HG03460 (cell line): ENCODE results near the gene AHR.
"Not testable (repeated sequence)": the region's sequence is repeated elsewhere in the genome, so short reads cannot be mapped to it uniquely, and the experiment has no call there.

Experiments
- ATAC-seq: cut with Tn5 transposase; IDR thresholded peaks from one replicate; pipeline ENCODE4 v1.9.1; 2021; ENCODE audit not compliant: unreplicated experiment

Gene AHR

GRCh38 chr7:17336168-17336567 is 37.7 kb downstream of the AHR start:
- ATAC-seq: no peak

GRCh38 chr7:17339139-17339538 is 40.7 kb downstream of the AHR start:
- no peak for ATAC-seq

- no peak for ATAC-seq
These were observed 41.5 kb downstream of the AHR start for GRCh38 chr7:17339952-17340351.

- ATAC-seq: no peak
These were observed 42.2 kb downstream of the AHR start for GRCh38 chr7:17340655-17341054.

- no peak for ATAC-seq
These were observed 44.3 kb downstream of the AHR start for GRCh38 chr7:17342756-17343155.

GRCh38 chr7:17347401-17347800 is 48.9 kb downstream of the AHR start:
- no peak for ATAC-seq

- ATAC-seq: not testable (repeated sequence)
These were observed 50.5 kb downstream of the AHR start for GRCh38 chr7:17348932-17349331.

GRCh38 chr7:17350321-17350720 is 51.9 kb downstream of the AHR start:
- not testable (repeated sequence) for ATAC-seq

- not testable (repeated sequence) for ATAC-seq
These were observed 55.4 kb downstream of the AHR start for GRCh38 chr7:17353650-17354419.

GRCh38 chr7:17354473-17354872 is 56.0 kb downstream of the AHR start:
- ATAC-seq: no peak

- no peak for ATAC-seq
These were observed 56.6 kb downstream of the AHR start for GRCh38 chr7:17355050-17355449.

GRCh38 chr7:17357952-17358351 is 59.5 kb downstream of the AHR start:
- no peak for ATAC-seq

- no peak for ATAC-seq
These were observed 61.2 kb downstream of the AHR start for GRCh38 chr7:17359610-17360009.

GRCh38 chr7:17362439-17363105 is 64.1 kb downstream of the AHR start:
- ATAC-seq: no peak

- no peak for ATAC-seq
These were observed 66.2 kb downstream of the AHR start for GRCh38 chr7:17364671-17365070.

GRCh38 chr7:17365775-17366174 is 67.3 kb downstream of the AHR start:
- ATAC-seq: no peak

GRCh38 chr7:17367502-17367901 is 69.0 kb downstream of the AHR start:
- ATAC-seq: no peak

- ATAC-seq: no peak
These were observed 70.5 kb downstream of the AHR start for GRCh38 chr7:17368856-17369524.

GRCh38 chr7:17369691-17370426 is 71.4 kb downstream of the AHR start:
- no peak for ATAC-seq

GRCh38 chr7:17370901-17371585 is 72.6 kb downstream of the AHR start:
- ATAC-seq: no peak
